Measurements from ENCODE around the gene TUBA4A.

DNA sequence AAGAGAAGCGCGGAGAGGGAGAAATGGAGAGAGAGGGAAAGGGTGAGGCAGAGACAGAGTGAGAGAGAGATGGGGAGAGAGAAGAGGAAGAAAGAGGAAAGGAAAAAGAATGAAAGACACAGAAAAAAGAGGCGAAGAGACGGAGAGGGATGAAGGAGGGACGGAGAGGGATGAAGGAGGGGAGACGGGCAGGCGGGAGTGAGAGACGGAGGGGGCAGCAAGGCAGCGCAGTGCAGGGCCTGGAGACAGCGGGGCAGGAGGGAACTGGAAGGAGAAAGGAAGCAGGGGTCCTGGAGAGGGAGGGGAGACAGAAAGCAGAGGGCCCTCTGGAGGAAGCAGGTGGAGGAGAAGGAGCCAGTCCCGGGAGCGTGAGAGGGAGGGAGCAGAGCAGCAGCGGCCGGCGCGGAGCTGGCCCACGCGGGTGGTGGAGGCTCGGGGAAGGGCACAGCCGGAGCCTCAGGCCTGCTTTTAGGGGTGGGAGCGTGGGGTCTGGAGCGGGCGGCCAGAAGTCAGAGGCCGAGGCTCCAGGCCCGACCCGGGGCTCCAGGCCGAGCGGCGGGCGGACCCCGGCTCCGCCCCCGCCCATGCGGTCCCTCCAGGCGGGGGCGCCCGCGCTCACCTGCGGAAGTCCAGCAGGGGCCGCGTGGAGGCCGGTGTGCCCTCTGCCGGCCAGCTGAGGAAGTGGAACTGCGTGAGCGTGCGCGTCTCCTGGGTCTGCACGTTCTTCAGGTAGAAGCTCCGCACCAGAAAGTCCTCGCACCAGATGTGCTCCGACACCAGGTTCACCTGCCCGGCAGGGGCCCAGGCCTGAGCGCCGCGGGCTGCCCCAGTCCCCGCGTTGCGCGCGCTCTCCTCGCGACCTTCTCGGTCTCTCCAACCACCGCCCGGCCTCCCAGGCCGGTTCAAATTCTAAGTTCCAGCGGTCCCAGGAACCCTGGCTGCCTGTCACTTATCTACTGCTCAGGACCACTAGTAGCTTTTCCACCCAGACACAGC lies 40.9 kb upstream of the TUBA4A start:
- TF ChIP-seq, protein P1, sequence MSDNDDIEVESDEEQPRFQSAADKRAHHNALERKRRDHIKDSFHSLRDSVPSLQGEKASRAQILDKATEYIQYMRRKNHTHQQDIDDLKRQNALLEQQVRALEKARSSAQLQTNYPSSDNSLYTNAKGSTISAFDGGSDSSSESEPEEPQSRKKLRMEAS (CRISPR knock-in tag; IDR thresholded peaks at IDR 0.05): peak; percentile 93
- TF ChIP-seq, protein P2, sequence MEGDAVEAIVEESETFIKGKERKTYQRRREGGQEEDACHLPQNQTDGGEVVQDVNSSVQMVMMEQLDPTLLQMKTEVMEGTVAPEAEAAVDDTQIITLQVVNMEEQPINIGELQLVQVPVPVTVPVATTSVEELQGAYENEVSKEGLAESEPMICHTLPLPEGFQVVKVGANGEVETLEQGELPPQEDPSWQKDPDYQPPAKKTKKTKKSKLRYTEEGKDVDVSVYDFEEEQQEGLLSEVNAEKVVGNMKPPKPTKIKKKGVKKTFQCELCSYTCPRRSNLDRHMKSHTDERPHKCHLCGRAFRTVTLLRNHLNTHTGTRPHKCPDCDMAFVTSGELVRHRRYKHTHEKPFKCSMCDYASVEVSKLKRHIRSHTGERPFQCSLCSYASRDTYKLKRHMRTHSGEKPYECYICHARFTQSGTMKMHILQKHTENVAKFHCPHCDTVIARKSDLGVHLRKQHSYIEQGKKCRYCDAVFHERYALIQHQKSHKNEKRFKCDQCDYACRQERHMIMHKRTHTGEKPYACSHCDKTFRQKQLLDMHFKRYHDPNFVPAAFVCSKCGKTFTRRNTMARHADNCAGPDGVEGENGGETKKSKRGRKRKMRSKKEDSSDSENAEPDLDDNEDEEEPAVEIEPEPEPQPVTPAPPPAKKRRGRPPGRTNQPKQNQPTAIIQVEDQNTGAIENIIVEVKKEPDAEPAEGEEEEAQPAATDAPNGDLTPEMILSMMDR (IDR thresholded peaks at IDR 0.05): peak; percentile 96
- TF ChIP-seq, protein P3, sequence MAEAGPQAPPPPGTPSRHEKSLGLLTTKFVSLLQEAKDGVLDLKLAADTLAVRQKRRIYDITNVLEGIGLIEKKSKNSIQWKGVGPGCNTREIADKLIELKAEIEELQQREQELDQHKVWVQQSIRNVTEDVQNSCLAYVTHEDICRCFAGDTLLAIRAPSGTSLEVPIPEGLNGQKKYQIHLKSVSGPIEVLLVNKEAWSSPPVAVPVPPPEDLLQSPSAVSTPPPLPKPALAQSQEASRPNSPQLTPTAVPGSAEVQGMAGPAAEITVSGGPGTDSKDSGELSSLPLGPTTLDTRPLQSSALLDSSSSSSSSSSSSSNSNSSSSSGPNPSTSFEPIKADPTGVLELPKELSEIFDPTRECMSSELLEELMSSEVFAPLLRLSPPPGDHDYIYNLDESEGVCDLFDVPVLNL (CRISPR knock-in tag; IDR thresholded peaks at IDR 0.05; ENCODE audit: borderline replicate concordance, low read depth): no peak
- TF ChIP-seq NFYB (CRISPR knock-in tag; conservative IDR thresholded peaks at IDR 0.05; ENCODE audit: low read depth): no peak
- peak; percentile 77; the same call in 1 of the 2 replicates for TF ChIP-seq ESRRA (CRISPR knock-in tag; IDR thresholded peaks at IDR 0.05; ENCODE audit: borderline replicate concordance)
- TF ChIP-seq TP53 (CRISPR knock-in tag; IDR thresholded peaks at IDR 0.05): peak; percentile 70; the same call in 1 of the 2 replicates
- TF ChIP-seq, protein P4, sequence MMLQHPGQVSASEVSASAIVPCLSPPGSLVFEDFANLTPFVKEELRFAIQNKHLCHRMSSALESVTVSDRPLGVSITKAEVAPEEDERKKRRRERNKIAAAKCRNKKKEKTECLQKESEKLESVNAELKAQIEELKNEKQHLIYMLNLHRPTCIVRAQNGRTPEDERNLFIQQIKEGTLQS (CRISPR knock-in tag; conservative IDR thresholded peaks at IDR 0.05): no peak
- TF ChIP-seq OVOL2 (CRISPR knock-in tag; IDR thresholded peaks at IDR 0.05; ENCODE audit: borderline replicate concordance): no peak
- TF ChIP-seq SP1 (CRISPR knock-in tag; conservative IDR thresholded peaks at IDR 0.05): peak; percentile 90
- TF ChIP-seq, protein P5, sequence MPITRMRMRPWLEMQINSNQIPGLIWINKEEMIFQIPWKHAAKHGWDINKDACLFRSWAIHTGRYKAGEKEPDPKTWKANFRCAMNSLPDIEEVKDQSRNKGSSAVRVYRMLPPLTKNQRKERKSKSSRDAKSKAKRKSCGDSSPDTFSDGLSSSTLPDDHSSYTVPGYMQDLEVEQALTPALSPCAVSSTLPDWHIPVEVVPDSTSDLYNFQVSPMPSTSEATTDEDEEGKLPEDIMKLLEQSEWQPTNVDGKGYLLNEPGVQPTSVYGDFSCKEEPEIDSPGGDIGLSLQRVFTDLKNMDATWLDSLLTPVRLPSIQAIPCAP (CRISPR knock-in tag; IDR thresholded peaks at IDR 0.05): no peak
- no peak for TF ChIP-seq CBFB (CRISPR knock-in tag; IDR thresholded peaks at IDR 0.05; ENCODE audit: low read depth)
- no peak for TF ChIP-seq NR3C1 (CRISPR knock-in tag; conservative IDR thresholded peaks at IDR 0.05; ENCODE audit: low read depth)
- TF ChIP-seq NR2C2 (CRISPR knock-in tag; IDR thresholded peaks at IDR 0.05): no peak

Measured in WTC11 (cell line).